Ramos (cell line): ENCODE data around the gene PTX3.

Experiments
- in situ Hi-C: fragments of 300-500 bp; cut with MboI; formaldehyde crosslinking; loops from one replicate; pipeline ENCODE4 v1.14.3; 2022; ENCODE audit warnings: low sequenced_read_pairs; ENCODE audit not compliant: unreplicated experiment

Gene PTX3

DNA sequence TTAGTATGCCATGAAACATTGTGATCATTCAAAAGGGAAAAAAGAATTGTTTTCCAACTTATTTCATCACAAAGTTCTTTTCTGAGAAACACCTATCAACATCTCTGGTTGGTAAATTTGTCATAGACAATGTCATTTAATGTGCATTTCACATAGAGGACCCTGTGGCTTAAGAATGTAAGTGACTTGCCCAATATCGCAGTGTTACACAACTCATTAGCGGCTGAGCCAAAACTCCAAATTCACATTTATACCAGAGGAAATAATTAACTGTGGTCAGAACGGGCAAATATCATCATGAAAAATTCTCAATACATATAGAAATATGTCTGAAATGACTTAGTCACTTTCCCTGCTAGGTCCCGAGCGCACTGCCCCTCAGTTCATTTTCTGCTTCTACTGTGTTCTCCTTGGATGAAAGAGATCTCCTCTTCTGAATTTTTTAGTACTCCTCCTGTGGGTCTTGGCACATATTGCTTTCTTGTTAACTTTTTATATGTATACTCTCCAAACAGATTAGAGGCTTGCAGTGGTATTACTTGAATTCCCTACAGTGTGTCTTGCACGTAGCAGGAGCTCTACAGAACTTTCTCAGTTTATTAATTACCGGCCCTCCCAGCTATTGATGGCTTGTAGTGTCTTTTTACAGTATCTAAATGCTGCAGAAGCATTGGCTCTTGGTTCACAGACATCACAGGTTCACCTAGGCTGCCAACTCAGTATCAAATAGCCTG lies 33.1 kb downstream of the PTX3 start:
- in situ Hi-C loops = no loop called here

DNA sequence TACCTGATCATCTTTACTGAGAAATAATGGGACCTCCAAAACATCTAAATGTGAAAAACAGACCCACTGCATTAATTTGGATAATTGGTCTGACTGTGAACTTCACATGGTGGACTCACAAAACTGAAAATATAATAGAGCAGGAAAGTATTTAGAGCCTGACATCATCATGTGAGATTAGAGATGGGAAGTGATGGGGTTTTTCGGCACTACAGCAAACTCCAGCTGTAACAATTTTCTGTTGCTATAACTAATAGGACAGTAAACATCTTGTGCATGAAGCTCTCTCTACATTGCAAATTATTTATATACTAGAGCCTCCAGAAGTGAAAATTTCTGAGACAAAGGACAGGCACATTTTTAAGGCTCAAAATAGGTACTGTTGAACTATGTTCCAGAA lies 34.4 kb downstream of the PTX3 start:
- in situ Hi-C loops = no loop called here

DNA sequence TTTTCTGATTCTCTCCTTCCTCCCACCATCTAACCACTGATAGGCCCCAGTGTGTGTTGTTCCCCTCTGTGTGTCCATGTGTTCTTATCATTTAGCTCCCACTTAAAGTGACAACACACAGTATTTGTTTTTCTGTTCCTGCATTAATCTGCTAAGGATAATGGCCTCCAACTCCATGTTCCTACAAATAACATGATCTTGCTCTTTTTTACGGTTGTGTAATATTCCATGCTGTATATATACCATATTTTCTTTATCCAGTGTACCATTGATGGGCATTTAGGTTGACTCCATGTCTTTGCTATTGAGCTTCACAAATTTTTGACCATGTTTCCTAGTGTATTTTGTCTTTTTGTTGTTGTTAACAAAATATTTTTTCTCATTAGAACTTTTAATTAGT lies 36.0 kb downstream of the PTX3 start:
- in situ Hi-C loops = no loop called here

DNA sequence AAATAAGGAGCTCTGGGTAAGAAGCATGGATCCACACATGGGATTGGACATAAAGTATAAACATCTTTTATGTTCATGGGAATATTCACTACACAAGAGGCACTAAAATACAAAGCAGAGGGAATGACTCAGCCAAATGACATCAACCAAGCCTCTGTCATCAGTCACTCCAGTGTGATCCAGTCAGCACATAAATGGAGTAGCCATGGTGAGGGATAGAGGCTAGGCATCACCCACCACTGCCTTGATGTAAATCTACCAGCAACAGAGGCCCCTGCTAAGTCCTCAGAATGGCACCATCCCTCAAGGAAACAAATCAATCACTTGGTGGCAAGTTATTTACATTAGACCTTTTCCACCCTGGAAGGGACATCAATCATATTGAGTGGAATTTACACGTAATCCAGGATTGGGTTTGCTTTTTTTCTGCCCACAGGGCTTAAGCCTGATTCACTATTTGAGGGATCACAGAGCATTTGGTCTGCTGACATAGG lies 39.3 kb downstream of the PTX3 start:
- in situ Hi-C loops = no loop called here

GRCh38 chr3:157477441-157477840 lies 40.8 kb downstream of the PTX3 start:
- in situ Hi-C loops = no loop called here

DNA sequence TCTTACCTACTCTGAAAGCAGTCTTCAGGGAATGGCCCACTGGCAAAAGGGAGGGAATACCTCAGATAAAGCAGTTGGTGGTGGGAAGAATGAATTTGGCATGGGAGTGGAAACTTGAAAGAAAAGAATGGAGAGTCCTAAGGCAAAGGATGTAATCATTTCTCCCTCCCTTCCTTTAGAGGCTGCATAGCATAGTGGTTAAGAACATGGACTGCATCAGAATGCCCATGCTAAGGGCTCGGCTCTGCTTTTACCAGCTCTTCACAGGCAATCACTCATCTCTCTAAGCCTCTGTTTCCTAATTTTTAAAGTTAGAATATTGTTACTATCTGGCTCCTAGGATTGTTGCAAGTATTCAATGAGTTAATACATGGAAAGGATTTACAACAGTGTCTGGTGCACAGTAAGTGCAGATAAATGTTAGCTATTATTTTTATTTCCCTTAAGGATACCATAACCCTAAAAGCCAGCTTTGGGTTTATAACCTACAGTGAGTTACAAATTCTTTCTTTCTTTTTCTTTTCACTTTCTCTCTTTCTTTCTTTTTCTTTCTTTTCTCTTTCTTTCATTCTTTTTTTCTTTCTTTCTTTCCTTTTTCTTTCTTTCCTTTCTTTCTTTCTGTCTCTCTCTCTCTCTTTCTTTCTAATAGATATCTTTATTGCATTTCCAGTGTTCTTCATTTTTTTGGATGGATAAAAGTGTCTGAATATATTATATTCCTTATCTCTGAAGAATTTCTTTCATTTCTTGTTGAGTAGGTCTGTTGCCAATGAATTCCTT lies 43.0 kb downstream of the PTX3 start:
- in situ Hi-C loops = no loop called here

DNA sequence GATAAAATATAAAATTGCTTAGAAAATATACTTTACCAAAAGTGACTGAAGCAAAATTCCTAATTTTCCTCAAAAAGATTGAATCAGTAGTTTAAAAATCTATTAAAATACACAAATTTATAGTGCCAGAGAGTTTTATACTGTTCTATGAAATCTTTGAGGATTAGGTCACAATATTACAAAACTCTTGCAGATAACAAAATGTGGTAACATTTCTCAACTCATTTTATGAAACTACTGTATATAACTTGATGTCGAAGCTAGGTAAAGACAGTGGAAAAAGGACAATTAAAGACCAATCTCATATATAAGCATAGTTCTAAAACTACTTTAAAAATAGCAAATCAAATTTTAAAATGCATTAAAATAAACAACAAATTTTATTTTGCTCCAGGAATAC lies 50.7 kb downstream of the PTX3 start:
- in situ Hi-C loops = no loop called here

GRCh38 chr3:157488144-157488543 lies 51.5 kb downstream of the PTX3 start:
- in situ Hi-C loops = no loop called here

DNA sequence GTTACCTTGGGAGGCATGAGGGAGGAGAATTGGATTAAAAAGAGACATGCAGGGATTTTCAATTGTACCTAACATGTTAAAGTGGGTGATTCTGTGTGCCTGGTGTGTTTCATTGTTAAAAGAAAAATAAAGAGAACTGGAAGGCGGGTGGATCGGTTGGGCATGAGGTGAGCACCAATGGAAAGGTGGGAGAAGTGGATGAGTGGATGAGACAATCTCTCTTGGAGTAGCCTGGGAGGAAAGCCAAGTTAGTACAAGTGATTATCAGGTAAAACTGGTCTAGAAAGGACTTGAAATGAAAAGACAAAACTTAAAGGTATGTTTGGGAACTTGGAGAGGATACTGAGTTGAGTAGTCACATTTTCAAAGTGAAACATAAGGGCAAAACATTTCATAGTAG lies 54.5 kb downstream of the PTX3 start:
- in situ Hi-C loops = no loop called here
